ENCODE data around the gene APLNR. TPM values are rescaled to one million over a fixed set of nuclear protein-coding genes. Genes with fewer than 3 reads are reported as not detected.
A peak's percentile ranks its signal among the peaks of the same experiment; 100 is the strongest.

APLNR gene
- total and polyA plus RNA-seq, 4 donors, result 3.2 to 39.4 (median 4.0) TPM

DNA sequence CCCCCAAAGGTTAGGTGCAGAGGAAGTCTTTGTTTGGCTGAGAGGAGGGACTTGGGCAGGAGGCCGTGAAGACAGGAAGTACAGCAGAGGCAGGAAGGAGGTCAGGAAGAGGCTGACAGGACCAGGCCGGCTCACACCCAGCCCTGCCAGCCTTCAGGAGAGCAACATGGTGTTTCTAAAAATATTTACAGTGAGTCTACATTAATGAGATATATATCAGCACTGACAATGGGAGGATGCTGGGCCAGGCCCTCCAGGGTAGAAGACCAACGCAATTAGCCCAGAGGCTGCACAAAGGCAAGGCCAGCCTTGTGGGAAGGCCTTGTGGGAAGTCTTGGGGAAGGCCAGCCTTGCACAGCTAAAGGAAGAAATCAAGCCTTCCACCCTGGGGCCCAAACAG is 7.9 kb upstream of the APLNR start:
- Histone ChIP-seq H3K9me3 (ENCODE audit: control insufficient read depth in 4 of 4, low read length in 3 of 4) (no peaks in the 10 kb centered on the region), H3K27me3 (ENCODE audit: control insufficient read depth in 4 of 4, insufficient read depth in 4 of 4, low read length in 3 of 4) (no peaks in the 10 kb centered on the region), H3K4me1 (ENCODE audit: control insufficient read depth in 4 of 4, insufficient read depth in 4 of 4, low read length in 3 of 4) (peaks cover 12 to 29% (median 21%) of the 10 kb centered on the region in 4 donors), H3K9ac (ENCODE audit: low read depth in 1 of 2, low read length in 2 of 2) (no peak overlapping the region), H3K4me3 (ENCODE audit: low read depth in 1 of 3, low read length in 3 of 3) (no peak overlapping the region), H3K36me3 (ENCODE audit: control insufficient read depth in 4 of 4, insufficient read depth in 3 of 4, low read depth in 1 of 4, low read length in 3 of 4) (no peaks in the 10 kb centered on the region), H3K27ac (ENCODE audit: low read depth in 1 of 2, low read length in 2 of 2) (no peak overlapping the region)
- no peak for DNase-seq (ENCODE audit: low spot score)
- TF ChIP-seq YY1 (IDR thresholded peaks at IDR 0.05) (no peak), FOXA1 (IDR thresholded peaks at IDR 0.05) (no peak), RAD21 (IDR thresholded peaks at IDR 0.05) (peak in 1 of 2 donors; percentile 20), TAF1 (conservative IDR thresholded peaks at IDR 0.05) (no peak), NR2F2 (IDR thresholded peaks at IDR 0.05) (peak; percentile 74)
- TF ChIP-seq, protein P1, sequence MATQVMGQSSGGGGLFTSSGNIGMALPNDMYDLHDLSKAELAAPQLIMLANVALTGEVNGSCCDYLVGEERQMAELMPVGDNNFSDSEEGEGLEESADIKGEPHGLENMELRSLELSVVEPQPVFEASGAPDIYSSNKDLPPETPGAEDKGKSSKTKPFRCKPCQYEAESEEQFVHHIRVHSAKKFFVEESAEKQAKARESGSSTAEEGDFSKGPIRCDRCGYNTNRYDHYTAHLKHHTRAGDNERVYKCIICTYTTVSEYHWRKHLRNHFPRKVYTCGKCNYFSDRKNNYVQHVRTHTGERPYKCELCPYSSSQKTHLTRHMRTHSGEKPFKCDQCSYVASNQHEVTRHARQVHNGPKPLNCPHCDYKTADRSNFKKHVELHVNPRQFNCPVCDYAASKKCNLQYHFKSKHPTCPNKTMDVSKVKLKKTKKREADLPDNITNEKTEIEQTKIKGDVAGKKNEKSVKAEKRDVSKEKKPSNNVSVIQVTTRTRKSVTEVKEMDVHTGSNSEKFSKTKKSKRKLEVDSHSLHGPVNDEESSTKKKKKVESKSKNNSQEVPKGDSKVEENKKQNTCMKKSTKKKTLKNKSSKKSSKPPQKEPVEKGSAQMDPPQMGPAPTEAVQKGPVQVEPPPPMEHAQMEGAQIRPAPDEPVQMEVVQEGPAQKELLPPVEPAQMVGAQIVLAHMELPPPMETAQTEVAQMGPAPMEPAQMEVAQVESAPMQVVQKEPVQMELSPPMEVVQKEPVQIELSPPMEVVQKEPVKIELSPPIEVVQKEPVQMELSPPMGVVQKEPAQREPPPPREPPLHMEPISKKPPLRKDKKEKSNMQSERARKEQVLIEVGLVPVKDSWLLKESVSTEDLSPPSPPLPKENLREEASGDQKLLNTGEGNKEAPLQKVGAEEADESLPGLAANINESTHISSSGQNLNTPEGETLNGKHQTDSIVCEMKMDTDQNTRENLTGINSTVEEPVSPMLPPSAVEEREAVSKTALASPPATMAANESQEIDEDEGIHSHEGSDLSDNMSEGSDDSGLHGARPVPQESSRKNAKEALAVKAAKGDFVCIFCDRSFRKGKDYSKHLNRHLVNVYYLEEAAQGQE (IDR thresholded peaks at IDR 0.05), result no peak
- TF ChIP-seq, protein P2, sequence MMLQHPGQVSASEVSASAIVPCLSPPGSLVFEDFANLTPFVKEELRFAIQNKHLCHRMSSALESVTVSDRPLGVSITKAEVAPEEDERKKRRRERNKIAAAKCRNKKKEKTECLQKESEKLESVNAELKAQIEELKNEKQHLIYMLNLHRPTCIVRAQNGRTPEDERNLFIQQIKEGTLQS (IDR thresholded peaks at IDR 0.05), result no peak
- 70% methylated on average over 3 of the region's 3 CpGs for WGBS

DNA sequence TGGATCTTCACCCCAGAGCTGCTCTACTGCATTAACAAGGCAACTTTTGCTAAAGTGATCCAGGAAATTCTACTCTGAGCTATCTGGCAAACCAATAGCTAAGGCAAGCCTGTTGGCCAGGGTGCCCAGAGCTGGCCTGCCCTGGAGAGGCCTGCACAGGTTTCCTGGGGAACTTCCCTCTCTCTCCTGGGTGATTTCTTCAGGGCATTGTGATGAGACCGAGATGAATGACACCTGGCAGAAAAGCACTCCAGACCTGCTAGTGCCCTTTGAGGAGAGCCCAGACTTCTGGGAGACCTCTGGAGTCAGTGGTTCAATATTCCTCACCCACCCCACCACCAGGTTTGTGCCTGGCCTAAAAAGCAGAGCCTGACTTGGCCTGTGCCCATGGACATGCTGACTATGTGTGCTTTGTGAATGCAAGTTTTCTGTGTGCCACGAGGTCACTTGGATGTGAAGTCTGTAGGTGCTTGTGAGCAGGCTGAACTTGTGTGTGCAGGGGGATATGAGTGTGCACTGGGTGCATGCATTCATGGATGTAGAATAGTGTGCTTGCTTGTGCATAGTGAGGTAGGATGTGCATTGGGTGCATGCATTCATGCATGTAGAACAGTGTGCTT is 4.4 kb upstream of the APLNR start:
- Histone ChIP-seq H3K9me3 (ENCODE audit: control insufficient read depth in 4 of 4, low read length in 3 of 4) (no peaks in the 10 kb centered on the region), H3K27me3 (ENCODE audit: control insufficient read depth in 4 of 4, insufficient read depth in 4 of 4, low read length in 3 of 4) (no peaks in the 10 kb centered on the region), H3K27ac (ENCODE audit: low read depth in 1 of 2, low read length in 2 of 2) (no peak overlapping the region), H3K4me1 (ENCODE audit: control insufficient read depth in 4 of 4, insufficient read depth in 4 of 4, low read length in 3 of 4) (peaks cover 13 to 33% (median 27%) of the 10 kb centered on the region in 4 donors), H3K4me3 (ENCODE audit: low read depth in 1 of 3, low read length in 3 of 3) (no peak overlapping the region), H3K9ac (ENCODE audit: low read depth in 1 of 2, low read length in 2 of 2) (no peak overlapping the region), H3K36me3 (ENCODE audit: control insufficient read depth in 4 of 4, insufficient read depth in 3 of 4, low read depth in 1 of 4, low read length in 3 of 4) (no peaks in the 10 kb centered on the region)
- 59% methylated on average over 2 of the region's 2 CpGs for WGBS
- no peak for DNase-seq (ENCODE audit: low spot score)
- TF ChIP-seq YY1 (IDR thresholded peaks at IDR 0.05) (no peak), RAD21 (IDR thresholded peaks at IDR 0.05) (no peak)
- TF ChIP-seq, protein P3, sequence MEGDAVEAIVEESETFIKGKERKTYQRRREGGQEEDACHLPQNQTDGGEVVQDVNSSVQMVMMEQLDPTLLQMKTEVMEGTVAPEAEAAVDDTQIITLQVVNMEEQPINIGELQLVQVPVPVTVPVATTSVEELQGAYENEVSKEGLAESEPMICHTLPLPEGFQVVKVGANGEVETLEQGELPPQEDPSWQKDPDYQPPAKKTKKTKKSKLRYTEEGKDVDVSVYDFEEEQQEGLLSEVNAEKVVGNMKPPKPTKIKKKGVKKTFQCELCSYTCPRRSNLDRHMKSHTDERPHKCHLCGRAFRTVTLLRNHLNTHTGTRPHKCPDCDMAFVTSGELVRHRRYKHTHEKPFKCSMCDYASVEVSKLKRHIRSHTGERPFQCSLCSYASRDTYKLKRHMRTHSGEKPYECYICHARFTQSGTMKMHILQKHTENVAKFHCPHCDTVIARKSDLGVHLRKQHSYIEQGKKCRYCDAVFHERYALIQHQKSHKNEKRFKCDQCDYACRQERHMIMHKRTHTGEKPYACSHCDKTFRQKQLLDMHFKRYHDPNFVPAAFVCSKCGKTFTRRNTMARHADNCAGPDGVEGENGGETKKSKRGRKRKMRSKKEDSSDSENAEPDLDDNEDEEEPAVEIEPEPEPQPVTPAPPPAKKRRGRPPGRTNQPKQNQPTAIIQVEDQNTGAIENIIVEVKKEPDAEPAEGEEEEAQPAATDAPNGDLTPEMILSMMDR (IDR thresholded peaks at IDR 0.05; ENCODE audit: low read depth, low read length, missing input control), result no peak

DNA sequence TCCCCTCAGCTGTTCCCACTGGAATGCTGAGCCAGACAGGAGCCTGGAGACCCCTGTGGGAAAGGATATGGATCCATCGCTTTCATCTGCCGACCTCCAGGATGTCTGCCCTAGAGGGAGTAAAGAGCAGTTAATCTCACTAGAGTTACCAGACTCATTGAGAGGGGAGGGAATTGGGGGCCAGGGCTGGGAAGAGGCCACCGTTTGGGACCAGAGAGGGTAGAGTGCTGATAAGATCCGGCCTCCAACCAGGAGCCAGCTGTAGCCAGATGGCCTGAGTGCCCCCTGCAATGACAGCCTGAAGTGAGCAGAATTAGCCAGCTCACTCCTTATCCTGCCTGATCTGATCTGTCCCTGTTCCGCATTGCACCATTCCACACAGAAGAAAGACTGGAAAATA is 3.7 kb upstream of the APLNR start:
- H3K4me1 ChIP-seq (ENCODE audit: control insufficient read depth in 4 of 4, insufficient read depth in 4 of 4, low read length in 3 of 4), result peaks cover 13 to 33% (median 27%) of the 10 kb centered on the region in 4 donors
- no peak overlapping the region for H3K4me3 ChIP-seq (ENCODE audit: low read depth in 1 of 3, low read length in 3 of 3)
- TF ChIP-seq EGR1 (IDR thresholded peaks at IDR 0.05; ENCODE audit: low read depth in 2 of 2), result no peak
- TF ChIP-seq, protein P4, sequence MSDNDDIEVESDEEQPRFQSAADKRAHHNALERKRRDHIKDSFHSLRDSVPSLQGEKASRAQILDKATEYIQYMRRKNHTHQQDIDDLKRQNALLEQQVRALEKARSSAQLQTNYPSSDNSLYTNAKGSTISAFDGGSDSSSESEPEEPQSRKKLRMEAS (IDR thresholded peaks at IDR 0.05), result no peak
- no peak for TF ChIP-seq FOXA1 (IDR thresholded peaks at IDR 0.05)
- no peak for TF ChIP-seq SP1 (IDR thresholded peaks at IDR 0.05)
- TF ChIP-seq, protein P5, sequence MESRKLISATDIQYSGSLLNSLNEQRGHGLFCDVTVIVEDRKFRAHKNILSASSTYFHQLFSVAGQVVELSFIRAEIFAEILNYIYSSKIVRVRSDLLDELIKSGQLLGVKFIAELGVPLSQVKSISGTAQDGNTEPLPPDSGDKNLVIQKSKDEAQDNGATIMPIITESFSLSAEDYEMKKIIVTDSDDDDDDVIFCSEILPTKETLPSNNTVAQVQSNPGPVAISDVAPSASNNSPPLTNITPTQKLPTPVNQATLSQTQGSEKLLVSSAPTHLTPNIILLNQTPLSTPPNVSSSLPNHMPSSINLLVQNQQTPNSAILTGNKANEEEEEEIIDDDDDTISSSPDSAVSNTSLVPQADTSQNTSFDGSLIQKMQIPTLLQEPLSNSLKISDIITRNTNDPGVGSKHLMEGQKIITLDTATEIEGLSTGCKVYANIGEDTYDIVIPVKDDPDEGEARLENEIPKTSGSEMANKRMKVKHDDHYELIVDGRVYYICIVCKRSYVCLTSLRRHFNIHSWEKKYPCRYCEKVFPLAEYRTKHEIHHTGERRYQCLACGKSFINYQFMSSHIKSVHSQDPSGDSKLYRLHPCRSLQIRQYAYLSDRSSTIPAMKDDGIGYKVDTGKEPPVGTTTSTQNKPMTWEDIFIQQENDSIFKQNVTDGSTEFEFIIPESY (IDR thresholded peaks at IDR 0.05), result no peak
- TF ChIP-seq FOXA2 (IDR thresholded peaks at IDR 0.05), result no peak
- TF ChIP-seq TAF1 (conservative IDR thresholded peaks at IDR 0.05), result no peak
- no peak for TF ChIP-seq RXRA (IDR thresholded peaks at IDR 0.05)
- TF ChIP-seq HNF4G (IDR thresholded peaks at IDR 0.05), result no peak
- TF ChIP-seq HNF4A (conservative IDR thresholded peaks at IDR 0.05), result no peak
- no peak for TF ChIP-seq GABPA (IDR thresholded peaks at IDR 0.05 in 1 of 2, conservative IDR thresholded peaks at IDR 0.05 in 1 of 2)
- no peak for TF ChIP-seq RAD21 (IDR thresholded peaks at IDR 0.05)
- no peak for TF ChIP-seq YY1 (IDR thresholded peaks at IDR 0.05)
- TF ChIP-seq NR2F2 (IDR thresholded peaks at IDR 0.05), result no peak
- no peak overlapping the region for H3K9ac ChIP-seq (ENCODE audit: low read depth in 1 of 2, low read length in 2 of 2)
- no peak for DNase-seq (ENCODE audit: low spot score)
- 61% methylated on average over 5 of the region's 5 CpGs for WGBS
- no peaks in the 10 kb centered on the region for H3K9me3 ChIP-seq (ENCODE audit: control insufficient read depth in 4 of 4, low read length in 3 of 4)
- no peaks in the 10 kb centered on the region for H3K27me3 ChIP-seq (ENCODE audit: control insufficient read depth in 4 of 4, insufficient read depth in 4 of 4, low read length in 3 of 4)
- no peaks in the 10 kb centered on the region for H3K36me3 ChIP-seq (ENCODE audit: control insufficient read depth in 4 of 4, insufficient read depth in 3 of 4, low read depth in 1 of 4, low read length in 3 of 4)
- no peak overlapping the region for H3K27ac ChIP-seq (ENCODE audit: low read depth in 1 of 2, low read length in 2 of 2)

Measured in liver (tissue), 9 donors.